Astrocyte of the spinal cord (primary cell): ENCODE results near the gene FBXO21.
"Not testable (repeated sequence)": the region's sequence is repeated elsewhere in the genome, so short reads cannot be mapped to it uniquely, and the experiment has no call there.

Source experiments
- DNase-seq: peaks from one replicate; pipeline ENCODE4 v3.0.0; 2011; ENCODE audit warnings: low read depth, low spot score
- H3K4me3 ChIP-seq: 2 replicates; pipeline ENCODE4 v1.5.1; 2011; ENCODE audit warnings: low read depth, mild to moderate bottlenecking, low read length, moderate library complexity
- in situ Hi-C: cut with HindIII; loops from 2 replicates; pipeline ENCODE4 v1.10.0; 2017; ENCODE audit warnings: low sequenced_read_pairs
- TF ChIP-seq, protein P1 (sequence below): IDR thresholded peaks from 2 replicates; pipeline ENCODE4 v1.5.1; 2012; ENCODE audit warnings: low read depth, mild to moderate bottlenecking, low read length, inconsistent platforms

FBXO21 gene

DNA sequence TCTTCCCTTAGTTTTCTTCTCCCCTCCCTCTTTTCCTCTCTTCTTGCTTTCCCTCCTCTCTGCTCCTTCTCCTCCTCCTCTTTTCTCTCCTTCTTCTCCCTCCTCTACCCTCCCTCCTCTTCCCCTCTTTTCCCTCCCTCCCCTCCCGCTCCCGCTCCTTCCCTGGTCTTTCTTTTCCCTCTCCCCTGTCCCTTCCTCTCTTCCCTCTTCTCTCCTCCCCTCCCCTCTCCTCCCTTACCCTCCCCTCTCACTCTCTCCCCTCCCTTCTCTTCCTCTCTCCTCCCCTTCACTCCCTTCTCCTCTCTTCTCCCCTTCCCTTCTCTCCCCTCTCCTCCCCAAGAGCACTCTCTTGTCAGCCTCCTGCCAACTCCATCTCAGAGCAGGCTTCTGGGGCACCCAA lies 17.4 kb upstream of the FBXO21 start:
- TF ChIP-seq, protein P1, sequence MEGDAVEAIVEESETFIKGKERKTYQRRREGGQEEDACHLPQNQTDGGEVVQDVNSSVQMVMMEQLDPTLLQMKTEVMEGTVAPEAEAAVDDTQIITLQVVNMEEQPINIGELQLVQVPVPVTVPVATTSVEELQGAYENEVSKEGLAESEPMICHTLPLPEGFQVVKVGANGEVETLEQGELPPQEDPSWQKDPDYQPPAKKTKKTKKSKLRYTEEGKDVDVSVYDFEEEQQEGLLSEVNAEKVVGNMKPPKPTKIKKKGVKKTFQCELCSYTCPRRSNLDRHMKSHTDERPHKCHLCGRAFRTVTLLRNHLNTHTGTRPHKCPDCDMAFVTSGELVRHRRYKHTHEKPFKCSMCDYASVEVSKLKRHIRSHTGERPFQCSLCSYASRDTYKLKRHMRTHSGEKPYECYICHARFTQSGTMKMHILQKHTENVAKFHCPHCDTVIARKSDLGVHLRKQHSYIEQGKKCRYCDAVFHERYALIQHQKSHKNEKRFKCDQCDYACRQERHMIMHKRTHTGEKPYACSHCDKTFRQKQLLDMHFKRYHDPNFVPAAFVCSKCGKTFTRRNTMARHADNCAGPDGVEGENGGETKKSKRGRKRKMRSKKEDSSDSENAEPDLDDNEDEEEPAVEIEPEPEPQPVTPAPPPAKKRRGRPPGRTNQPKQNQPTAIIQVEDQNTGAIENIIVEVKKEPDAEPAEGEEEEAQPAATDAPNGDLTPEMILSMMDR: no peak
- in situ Hi-C loops: no loop called here
- H3K4me3 ChIP-seq: no peak overlapping the region
- DNase-seq: no peak

DNA sequence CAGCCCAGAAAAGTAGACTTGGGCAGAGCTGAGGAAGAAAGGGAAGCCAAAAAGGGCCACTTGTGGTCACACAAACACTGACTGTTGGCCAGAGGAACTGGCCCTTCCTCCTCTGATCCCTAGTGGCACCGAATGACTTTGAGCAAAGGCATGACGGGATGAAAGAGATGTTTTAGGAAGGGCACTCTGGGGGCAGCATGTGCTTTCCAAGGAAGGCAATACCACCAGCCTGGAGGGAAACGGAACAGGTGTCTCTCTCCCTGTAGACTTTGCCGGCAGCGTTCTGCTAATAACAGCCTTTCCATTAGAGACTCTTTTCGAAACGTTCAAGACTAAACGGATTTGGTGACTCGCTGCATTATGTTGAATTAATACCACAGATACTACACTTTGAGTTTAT lies 12.3 kb upstream of the FBXO21 start:
- DNase-seq: no peak
- H3K4me3 ChIP-seq: no peak overlapping the region
- TF ChIP-seq, protein P1: no peak
- in situ Hi-C loops: no loop called here

DNA sequence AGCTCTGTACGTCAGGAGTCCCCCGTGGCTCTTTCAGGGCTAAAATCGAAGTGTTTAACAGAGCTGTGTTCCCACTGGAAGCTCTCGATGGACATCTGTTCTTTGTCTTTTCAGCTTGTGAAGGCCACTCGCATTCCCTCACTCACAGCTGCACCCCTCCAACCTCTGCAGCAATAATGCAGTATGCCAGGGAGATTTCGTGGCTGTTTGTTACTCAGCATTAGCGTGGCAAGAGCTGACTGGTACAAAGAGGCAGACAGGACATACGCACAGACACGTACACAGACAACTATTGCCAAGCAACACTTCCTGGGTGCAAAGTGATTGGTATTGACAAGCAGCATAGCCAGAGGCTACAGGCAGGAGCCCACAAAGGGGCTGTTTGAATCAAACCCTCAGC lies 11.8 kb upstream of the FBXO21 start:
- DNase-seq: no peak
- in situ Hi-C loops: no loop called here
- no peak overlapping the region for H3K4me3 ChIP-seq
- TF ChIP-seq, protein P1: no peak

DNA sequence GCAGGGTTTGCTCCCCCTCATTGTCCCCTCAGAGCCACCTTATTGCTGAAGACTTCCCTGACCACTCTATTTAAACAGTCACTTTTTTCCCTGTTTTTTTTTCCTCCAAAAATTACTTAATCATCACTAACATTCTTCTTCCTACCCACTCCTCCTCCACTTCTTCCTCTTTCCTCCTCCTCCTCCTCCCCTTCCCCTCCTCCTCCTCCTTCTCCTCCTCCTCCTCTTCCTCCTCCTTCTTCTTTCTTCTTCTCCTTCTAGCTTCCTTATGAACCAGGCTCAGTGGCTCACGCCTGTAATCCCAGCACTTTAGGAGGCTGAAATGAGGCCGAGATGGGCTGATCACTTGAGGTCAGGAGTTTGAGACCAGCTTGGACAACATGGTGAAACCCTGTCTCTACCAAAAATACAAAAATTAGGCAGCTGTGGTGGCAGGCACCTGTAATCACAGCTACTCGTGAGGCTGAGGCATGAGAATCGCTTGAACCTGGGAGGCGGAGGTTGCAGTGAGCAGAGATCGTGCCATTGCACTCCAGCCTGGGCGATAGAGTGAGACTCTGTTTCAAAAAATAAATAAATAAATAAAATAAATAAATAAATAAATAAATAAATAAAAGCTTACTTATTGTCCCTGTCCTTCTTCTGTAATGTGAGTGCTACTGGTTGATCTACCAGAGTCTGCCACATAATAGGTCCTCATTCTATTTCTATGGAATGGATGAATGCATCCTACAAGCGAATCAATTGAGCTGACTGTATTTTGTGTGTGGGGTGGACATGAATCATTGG lies 9.9 kb upstream of the FBXO21 start:
- in situ Hi-C loops, H3K4me3 ChIP-seq, DNase-seq: not testable (repeated sequence)

DNA sequence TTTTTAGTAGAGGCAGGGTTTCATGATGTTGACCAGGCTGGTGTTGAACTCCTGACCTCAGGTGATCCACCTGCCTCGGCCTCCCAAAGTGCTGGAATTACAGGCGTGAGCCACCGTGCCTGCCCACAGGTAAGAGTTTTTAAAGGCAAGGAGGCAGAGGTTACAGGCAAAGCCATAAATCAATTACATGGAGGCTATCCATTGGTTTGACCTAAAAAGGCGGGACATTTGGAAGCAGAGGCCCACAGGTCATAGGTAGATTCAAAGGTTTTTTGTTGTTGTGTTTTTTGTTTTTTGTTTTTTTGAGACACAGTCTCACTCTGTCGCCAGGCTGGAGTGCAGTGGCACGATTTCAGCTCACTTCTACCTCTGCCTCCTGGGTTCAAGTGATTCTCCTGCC lies 6.1 kb upstream of the FBXO21 start:
- in situ Hi-C loops, H3K4me3 ChIP-seq, DNase-seq: not testable (repeated sequence)

DNA sequence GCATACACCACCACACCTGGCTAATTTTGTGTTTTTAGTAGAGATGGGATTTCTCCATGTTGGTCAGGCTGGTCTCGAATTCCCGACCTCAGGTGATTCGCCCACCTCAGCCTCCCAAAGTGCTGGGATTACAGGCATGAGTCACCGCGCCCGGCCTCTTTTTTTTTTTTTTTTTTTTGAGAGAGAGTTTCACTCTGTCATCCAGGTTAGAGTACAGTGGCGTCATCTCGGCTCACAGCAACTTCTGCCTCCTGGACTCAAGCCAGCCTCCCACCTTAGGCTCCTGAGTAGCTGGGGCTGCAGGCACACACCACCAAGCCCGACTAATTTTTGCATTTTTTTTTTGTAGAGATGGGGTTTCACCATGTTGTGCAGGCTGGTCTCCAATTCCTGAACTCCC lies 4.8 kb upstream of the FBXO21 start:
- H3K4me3 ChIP-seq, in situ Hi-C loops, DNase-seq: not testable (repeated sequence)

DNA sequence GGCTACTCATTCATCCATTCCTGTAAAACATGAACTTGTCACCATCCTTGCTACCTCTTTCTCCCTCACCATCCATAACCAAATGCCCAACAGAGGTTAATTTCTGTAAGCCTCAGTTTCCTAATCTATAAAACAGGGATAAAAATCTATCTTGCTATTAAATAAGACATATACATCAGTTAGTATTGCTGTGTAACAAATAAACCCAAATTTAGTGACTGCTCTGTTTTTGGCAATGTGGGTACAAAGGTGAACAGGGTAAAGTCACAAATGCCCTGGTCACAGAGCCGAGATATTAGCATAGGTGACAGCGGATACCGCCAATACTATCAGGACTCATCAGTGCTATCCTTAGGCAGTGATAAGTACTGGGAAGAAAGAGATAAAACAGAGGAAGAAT lies 3.6 kb upstream of the FBXO21 start:
- DNase-seq: no peak
- TF ChIP-seq, protein P1: no peak
- no peak overlapping the region for H3K4me3 ChIP-seq
- in situ Hi-C loops: no loop called here

DNA sequence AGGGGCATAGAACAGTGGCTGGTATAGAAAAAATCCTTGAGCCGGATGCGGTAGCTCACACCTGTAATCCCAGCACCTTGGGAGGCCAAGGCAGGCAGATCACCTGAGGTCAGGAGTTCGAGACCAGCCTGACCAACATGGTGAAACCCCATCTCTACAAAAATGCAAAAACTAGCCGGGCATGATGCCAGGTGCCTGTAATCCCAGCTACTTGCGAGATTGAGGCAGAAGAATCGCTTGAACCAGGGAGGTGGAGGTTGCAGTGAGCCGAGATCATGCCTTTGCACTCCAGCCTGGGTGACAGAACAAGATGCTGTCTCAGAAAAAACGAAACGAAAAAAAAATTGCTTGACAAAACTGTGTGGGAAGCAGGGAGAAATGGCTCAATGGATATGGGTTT lies 2.3 kb upstream of the FBXO21 start:
- H3K4me3 ChIP-seq, in situ Hi-C loops, DNase-seq: not testable (repeated sequence)

DNA sequence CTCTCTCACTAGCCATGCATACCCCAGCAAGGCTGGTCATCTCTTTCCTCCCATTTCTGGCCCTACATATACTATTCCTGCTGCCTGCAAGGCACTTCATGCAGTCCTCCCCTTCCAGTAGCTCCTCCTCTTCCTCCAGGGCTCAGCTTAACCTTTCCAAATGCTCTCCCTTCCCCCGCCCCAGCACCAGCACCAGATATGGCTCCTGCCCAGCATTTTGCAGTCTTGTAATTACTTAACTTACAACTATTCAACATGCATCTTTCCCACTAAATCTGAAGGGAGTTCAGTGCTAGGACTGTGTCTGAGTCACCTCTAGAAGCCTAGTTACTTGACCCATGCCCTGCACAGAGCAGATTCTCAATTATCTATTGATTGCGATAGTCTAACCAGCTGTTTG lies 1.8 kb upstream of the FBXO21 start:
- in situ Hi-C loops: no loop called here
- TF ChIP-seq, protein P1: no peak
- DNase-seq: no peak
- no peak overlapping the region for H3K4me3 ChIP-seq
